ENCODE results near the gene TEF.

TEF gene

GRCh38 chr22:41354979-41355378 lies 26.8 kb upstream of the TEF start:
- DNase-seq (ENCODE audit: low spot score), result no peak

- no peak for DNase-seq (ENCODE audit: low spot score)
Observed at GRCh38 chr22:41355895-41356294, 25.8 kb upstream of the TEF start.

GRCh38 chr22:41356430-41357028 lies 25.2 kb upstream of the TEF start:
- no peak for DNase-seq (ENCODE audit: low spot score)

- DNase-seq (ENCODE audit: low spot score), result no peak
Observed at GRCh38 chr22:41357191-41357590, 24.6 kb upstream of the TEF start.

- no peak for DNase-seq (ENCODE audit: low spot score)
Observed at GRCh38 chr22:41358927-41359326, 22.8 kb upstream of the TEF start.

- no peak for DNase-seq (ENCODE audit: low spot score)
Observed at GRCh38 chr22:41359376-41359775, 22.4 kb upstream of the TEF start.

- no peak for DNase-seq (ENCODE audit: low spot score)
Observed at GRCh38 chr22:41360126-41360525, 21.6 kb upstream of the TEF start.

GRCh38 chr22:41361716-41362310 lies 19.9 kb upstream of the TEF start:
- DNase-seq (ENCODE audit: low spot score), result no peak

GRCh38 chr22:41362615-41363014 lies 19.1 kb upstream of the TEF start:
- DNase-seq (ENCODE audit: low spot score), result no peak

GRCh38 chr22:41364233-41364632 lies 17.5 kb upstream of the TEF start:
- no peak for DNase-seq (ENCODE audit: low spot score)

GRCh38 chr22:41364955-41365354 lies 16.8 kb upstream of the TEF start:
- no peak for DNase-seq (ENCODE audit: low spot score)

- no peak for DNase-seq (ENCODE audit: low spot score)
Observed at GRCh38 chr22:41365425-41365824, 16.3 kb upstream of the TEF start.

GRCh38 chr22:41366323-41367029 lies 15.3 kb upstream of the TEF start:
- DNase-seq (ENCODE audit: low spot score), result no peak

- DNase-seq (ENCODE audit: low spot score), result no peak
Observed at GRCh38 chr22:41367039-41367679, 14.6 kb upstream of the TEF start.

GRCh38 chr22:41367680-41368542 lies 13.8 kb upstream of the TEF start:
- no peak for DNase-seq (ENCODE audit: low spot score)

GRCh38 chr22:41368543-41369423 lies 13.0 kb upstream of the TEF start:
- DNase-seq (ENCODE audit: low spot score), result no peak

GRCh38 chr22:41369424-41369745 lies 12.4 kb upstream of the TEF start:
- DNase-seq (ENCODE audit: low spot score), result no peak

GRCh38 chr22:41369837-41370236 lies 11.9 kb upstream of the TEF start:
- no peak for DNase-seq (ENCODE audit: low spot score)

GRCh38 chr22:41377846-41378245 lies 3.9 kb upstream of the TEF start:
- no peak for DNase-seq (ENCODE audit: low spot score)

GRCh38 chr22:41380993-41381328 lies 781 bp upstream of the TEF start:
- no peak for DNase-seq (ENCODE audit: low spot score)

- peak; percentile 34 for DNase-seq (ENCODE audit: low spot score)
Observed at GRCh38 chr22:41382098-41382578, 396 bp downstream of the TEF start.

Measured in activated CD4-positive, alpha-beta T cell treated with anti-CD3 and anti-CD28 coated beads, Interleukin-2, Interleukin-4, amounts not matched to agents 100 ng/mL and 50 ng/mL, durations not matched to agents 16 hours and 8 hours (primary cell).